Lower leg skin (tissue), 4 donors: ENCODE results near the gene CSTB. TPM values are rescaled to one million over a fixed set of nuclear protein-coding genes. Genes with fewer than 3 reads are reported as not detected.

Experiments used
- DNase-seq, 2 donors: peaks; one replicate each; pipeline ENCODE4 v3.0.0-alpha.2; 2019; ENCODE audit warnings: low spot score in 2 of 2
- H3K4me3 ChIP-seq: fragments of 200-600 bp; sonication (generic); 2 replicates; pipeline ENCODE4 v1.5.1; 2017; ENCODE audit warnings: mild to moderate bottlenecking, low read depth; ENCODE audit not compliant: poor library complexity, severe bottlenecking
- POLR2A ChIP-seq, 2 donors: fragments of 450-650 bp; IDR thresholded peaks; one replicate each; pipeline ENCODE4 v1.6.1; 2016 to 2017; ENCODE audit warnings: antibody characterized with exemption in 2 of 2, mild to moderate bottlenecking in 1 of 2, moderate library complexity in 1 of 2
- WGBS, 2 donors: methylation state at CpG; one replicate each; pipeline ENCODE4 v1.1.5; 2018; 5-methylcytosine and 5-hydroxymethylcytosine counted together
- intact Hi-C: fragments of 100-400 bp; cut with DNase I; formaldehyde crosslinking; loops from one replicate; pipeline ENCODE4 v1.15.0; 2023; ENCODE audit warnings: low total_unique reads
- total RNA-seq, 4 donors: library from RNA; depleted of rRNA; stranded (reverse); fragments of >200 nt; gene quantifications; one replicate each; pipeline ENCODE4 v1.1.0, GENCODE V29; 2016
- TF ChIP-seq, protein P1 (sequence below), 3 donors: fragments of 450-650 bp; IDR thresholded peaks; one replicate each; pipeline ENCODE4 v1.5.1; 2016; ENCODE audit warnings: antibody characterized with exemption in 3 of 3, mild to moderate bottlenecking in 3 of 3, moderate library complexity in 2 of 3

The CSTB gene
- total RNA-seq, 4 donors from 2014 or later, result 11.0 to 29.3 (median 21.8) TPM

DNA sequence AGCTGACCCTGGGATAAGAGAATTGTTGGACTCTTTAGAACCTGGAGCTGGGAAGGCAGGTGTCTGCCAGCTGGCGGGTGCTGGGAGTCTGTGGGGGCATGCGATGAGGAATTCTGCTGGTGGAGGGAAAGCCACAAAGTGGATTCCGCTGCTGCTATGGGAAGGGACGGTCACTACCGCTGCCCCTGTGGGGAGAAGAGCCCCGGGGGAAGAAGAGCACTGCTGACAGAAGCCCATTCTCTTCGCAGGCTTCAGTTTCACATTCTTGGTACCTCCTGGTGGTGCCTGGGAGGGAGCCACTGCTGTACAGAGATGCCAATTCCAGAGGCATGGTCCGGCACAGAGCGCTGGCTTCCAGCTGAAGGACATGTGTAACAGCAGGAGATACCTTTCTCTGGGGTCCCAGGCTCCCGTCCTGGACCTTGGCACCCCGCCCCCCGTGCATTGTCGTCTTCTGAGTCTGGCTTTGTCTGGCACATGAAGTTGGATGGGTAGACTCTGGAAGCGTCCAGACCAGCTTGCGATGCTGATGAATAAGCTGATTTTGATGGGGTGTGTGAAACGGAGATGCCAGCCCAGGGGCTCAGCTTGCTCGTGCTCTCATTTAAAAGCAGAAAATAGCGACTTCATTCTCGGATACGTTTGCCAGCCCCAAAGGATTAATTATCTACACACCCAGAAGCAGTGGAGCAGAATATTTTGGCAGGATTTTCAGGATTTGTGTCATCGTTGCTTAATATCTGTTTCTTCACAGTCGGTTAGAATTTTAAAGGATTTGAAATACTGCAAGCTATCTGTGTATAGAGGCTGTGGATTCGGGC is 44.0 kb downstream of the CSTB start:
- 43 to 48% methylated on average over 23 of the region's 23 CpGs for WGBS, 2 donors
- intact Hi-C loops, result no loop called here
- TF ChIP-seq, protein P1, sequence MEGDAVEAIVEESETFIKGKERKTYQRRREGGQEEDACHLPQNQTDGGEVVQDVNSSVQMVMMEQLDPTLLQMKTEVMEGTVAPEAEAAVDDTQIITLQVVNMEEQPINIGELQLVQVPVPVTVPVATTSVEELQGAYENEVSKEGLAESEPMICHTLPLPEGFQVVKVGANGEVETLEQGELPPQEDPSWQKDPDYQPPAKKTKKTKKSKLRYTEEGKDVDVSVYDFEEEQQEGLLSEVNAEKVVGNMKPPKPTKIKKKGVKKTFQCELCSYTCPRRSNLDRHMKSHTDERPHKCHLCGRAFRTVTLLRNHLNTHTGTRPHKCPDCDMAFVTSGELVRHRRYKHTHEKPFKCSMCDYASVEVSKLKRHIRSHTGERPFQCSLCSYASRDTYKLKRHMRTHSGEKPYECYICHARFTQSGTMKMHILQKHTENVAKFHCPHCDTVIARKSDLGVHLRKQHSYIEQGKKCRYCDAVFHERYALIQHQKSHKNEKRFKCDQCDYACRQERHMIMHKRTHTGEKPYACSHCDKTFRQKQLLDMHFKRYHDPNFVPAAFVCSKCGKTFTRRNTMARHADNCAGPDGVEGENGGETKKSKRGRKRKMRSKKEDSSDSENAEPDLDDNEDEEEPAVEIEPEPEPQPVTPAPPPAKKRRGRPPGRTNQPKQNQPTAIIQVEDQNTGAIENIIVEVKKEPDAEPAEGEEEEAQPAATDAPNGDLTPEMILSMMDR (IDR thresholded peaks at IDR 0.05), result no peak
- no peak for TF ChIP-seq POLR2A (IDR thresholded peaks at IDR 0.05)
- H3K4me3 ChIP-seq, result no peak overlapping the region
- DNase-seq, result no peak

DNA sequence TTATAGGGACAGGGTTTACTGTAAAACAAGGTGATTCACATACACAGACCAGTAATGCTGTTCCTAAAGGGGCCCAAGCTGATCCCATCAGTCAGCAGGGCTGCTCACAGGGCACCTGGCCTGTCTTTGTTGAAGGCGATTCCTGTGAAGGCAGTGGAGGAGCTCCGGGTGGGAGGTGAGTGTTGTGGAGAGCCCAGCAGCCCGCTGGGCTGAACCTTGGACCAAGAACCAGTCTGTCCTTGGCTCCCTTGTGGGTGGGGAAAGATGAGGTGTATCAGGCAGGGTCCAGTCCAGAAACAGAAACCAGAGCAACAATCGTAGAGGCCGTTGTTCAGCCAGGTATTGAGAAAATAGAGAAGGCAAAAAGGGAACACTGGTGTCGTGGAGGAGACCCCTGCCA is 44.6 kb downstream of the CSTB start:
- intact Hi-C loops, result no loop called here
- no peak overlapping the region for H3K4me3 ChIP-seq
- TF ChIP-seq, protein P1 (IDR thresholded peaks at IDR 0.05), result no peak
- no peak for TF ChIP-seq POLR2A (IDR thresholded peaks at IDR 0.05)
- no peak for DNase-seq
- 77 to 92% methylated on average over 6 of the region's 6 CpGs for WGBS, 2 donors

DNA sequence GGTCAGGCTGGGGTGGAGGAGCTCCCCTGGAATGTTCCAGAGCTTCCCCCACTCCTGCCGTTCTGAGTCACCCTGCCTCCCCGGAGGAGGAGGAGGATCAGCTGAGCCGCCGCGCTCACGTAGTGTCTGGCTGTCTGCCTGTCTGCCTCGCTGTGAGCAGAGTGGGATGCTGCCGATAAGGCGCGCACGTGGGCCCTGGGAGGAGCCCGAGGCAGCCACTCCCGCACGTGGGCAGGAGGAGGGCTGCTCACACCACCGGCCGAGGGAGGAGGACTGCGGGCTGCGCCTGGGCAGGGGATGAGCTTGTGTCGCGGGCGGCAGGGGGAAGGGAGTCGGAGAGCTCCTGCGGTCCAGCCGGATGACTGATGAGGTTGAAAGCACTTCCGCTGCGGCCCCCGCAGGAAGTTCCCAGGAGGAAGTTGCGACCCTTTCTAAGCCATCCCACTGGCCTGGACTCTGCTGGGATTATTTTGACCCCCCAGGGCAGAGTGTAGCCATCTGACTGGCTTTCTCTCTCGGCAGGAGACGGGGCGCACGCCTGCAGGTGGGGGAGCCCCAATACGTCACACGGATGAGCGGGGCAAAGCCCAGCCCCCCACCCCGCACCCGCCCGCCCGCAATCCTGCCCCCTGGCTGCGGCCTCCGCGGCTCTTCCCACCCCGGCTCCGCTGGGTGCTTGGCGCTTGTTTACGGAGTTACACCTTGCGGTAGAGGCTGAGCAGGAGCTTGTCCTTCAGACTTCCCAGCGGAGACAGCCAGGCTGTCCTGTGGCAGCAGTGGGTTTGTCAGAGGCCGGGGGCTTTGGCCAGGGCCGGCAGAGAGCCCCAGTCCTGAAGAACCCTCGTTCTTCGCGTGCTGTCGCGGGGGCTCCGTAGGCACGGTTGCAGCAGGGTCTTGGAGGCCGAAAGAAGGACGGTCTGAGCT is 47.4 kb downstream of the CSTB start:
- peak; percentile 92 to 98 for DNase-seq
- 1 to 13% methylated on average over 17 to 53 of the region's 59 CpGs for whole genome bisulfite sequencing, 2 donors
- no peak for TF ChIP-seq POLR2A (IDR thresholded peaks at IDR 0.05)
- TF ChIP-seq, protein P1 (IDR thresholded peaks at IDR 0.05), result peak in 1 of 3 donors; percentile 86
- no peak overlapping the region for H3K4me3 ChIP-seq
- intact Hi-C loops, result loop anchor here (10.0 kb wide), 1 partner anchor 64 kb away; no protein-coding TSS in a partner anchor

DNA sequence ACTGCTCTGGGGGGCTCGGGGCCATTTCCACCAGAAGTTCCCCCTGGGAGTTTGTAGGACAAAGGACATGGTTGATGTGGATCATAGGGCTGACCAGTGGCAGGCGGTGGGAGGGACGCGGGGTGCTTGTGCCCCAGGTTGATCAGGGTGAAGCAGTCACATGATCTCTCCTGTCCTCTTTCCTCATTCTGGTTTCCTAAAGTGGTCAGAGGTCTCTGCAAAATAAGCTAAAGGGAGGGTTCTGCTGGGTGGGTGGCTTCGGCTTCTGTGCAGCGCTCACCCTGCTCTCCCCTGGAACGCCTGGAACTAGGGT is 48.0 kb downstream of the CSTB start:
- intact Hi-C loops, result loop anchor here (10.0 kb wide), 1 partner anchor 63 kb away; no protein-coding TSS in a partner anchor
- WGBS, 2 donors, result 22% methylated on average over 5 to 7 of the region's 7 CpGs
- DNase-seq, result no peak

DNA sequence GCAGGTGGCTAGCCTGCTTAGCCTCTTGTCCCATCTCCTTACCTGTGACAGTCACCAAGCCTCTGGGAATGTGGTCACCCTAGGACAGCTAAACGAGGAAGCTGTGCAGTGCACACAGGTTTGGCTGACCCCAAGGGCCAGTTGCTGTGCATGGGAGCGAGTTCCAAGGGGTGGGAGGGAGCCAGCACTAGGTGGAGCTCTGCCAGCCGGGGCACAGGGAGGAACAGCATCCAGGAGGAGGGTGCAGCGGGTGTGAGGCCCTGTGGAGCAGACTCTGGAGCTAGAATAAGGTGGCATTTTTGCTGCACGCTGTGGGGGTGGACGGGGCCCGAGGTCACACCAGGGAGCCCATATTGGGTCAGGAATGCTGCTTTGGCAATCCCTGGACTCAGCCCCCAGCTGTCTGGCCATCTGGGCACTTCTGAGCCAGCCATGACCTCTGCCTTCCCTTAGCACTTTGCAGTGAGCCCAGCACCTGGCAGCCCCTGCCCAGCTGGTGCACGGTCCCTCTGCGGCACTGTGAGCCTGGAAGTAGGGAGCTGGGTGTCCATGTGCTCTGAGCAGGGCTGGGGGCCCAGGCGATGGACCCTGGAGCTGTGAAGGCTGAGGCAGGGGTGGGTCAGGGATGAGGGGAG is 48.5 kb downstream of the CSTB start:
- no peak overlapping the region for H3K4me3 ChIP-seq
- DNase-seq, result no peak
- intact Hi-C loops, result loop anchor here (10.0 kb wide), 1 partner anchor 63 kb away; no protein-coding TSS in a partner anchor
- WGBS, 2 donors, result 58 to 63% methylated on average over 10 of the region's 10 CpGs
- TF ChIP-seq, protein P1 (IDR thresholded peaks at IDR 0.05), result no peak
- TF ChIP-seq POLR2A (IDR thresholded peaks at IDR 0.05), result no peak

More for the DNA sequence above, 48.0 kb downstream of the CSTB start:
- no peak overlapping the region for H3K4me3 ChIP-seq
- TF ChIP-seq, protein P1 (IDR thresholded peaks at IDR 0.05), result no peak
- no peak for TF ChIP-seq POLR2A (IDR thresholded peaks at IDR 0.05)
